HG03378 (cell line): ENCODE measurements around the gene H3-3A.
"Not testable (repeated sequence)": the region's sequence is repeated elsewhere in the genome, so short reads cannot be mapped to it uniquely, and the experiment has no call there.

Experiments
- ATAC-seq: cut with Tn5 transposase; IDR thresholded peaks from one replicate; pipeline ENCODE4 v1.9.1; 2021; ENCODE audit warnings: mild to moderate bottlenecking, moderate library complexity; ENCODE audit not compliant: unreplicated experiment

Gene H3-3A

DNA sequence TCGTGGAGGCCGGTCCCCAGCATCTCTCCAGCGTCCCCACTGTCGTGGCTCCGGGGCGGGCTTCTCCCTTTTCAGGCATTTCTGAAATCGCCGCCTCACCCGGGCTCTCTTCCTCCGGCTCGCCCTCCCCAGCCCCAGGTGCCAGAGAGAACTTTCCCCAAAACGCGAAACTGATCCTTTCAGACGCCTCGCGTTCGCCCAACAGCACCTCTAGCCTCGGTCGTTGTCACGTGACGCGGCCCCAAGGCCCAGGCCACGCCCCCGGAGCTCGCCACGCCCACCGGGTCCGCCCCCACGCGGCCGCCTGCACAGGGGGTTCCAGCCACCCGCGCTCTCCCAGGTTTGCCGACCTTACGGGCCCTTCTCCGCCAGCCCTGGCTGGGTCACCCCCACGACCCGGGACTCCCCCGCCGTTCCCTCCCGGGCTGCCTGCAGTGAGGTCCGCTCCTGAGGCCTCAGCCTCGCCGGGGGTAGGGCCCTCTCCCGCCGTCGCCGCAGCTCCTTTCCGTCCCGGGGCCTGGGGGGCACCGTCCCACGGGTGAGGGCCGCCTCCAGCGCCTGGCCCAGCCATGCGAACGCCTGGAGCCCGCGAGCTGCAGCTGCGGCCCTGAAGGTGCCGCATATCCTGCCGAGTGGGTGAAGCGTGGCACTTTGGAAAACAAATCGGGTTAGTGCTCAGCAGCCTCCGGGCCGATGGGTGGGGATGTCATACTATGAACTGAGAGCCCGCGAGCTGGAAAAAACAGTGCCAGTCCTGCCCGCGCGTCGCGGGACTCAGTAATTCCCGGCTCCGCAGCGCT is 21.0 kb downstream of the H3-3A start:
- peak; percentile 85 for ATAC-seq

DNA sequence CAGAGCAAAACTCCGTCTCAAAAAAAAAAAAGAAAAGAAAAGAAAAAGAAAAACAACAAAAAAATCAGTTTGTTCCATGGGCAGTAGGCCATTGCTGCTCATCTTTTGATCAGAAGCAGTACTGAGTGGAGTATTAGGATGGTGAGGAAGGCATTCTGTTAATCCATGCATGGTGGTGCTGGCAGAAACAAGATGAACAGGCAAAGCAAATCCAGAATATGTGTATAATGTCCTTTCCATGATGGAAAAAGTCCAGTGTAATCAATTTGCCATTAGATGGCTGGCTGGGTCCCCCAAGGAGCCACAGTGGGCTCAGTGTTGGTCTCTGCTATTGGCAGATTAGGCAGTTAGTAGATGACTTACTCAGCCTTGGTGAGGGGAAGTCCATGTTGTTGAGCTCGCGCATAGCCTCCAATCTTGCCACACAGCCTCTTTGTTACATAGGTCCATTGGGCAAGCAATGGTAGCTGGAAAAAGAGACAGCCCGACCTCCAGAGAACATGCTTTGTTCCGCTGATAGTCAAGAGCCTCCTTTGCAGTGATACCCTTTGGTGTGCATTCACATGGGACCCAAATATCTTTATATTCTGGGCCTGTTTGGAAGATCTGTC is 23.3 kb downstream of the H3-3A start:
- no peak for ATAC-seq

DNA sequence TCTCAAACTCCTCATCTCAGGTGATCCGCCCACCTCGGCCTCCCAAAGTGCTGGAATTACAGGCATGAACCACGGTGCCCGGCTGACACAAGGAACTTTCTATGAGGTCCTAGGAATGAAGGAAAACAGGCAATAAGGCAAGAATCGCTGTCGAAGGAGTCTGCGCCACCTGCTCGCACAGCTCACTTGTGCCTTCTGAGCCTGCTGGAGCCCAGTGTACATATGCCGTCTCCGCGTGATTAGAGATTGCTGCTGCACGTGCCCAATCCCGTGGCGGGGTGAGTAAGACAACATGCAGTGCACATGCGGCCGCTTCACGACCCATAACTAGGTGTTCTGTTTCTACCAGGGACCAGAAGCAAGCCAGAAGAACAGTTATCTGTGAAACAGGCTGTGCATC is 24.3 kb downstream of the H3-3A start:
- ATAC-seq: no peak

DNA sequence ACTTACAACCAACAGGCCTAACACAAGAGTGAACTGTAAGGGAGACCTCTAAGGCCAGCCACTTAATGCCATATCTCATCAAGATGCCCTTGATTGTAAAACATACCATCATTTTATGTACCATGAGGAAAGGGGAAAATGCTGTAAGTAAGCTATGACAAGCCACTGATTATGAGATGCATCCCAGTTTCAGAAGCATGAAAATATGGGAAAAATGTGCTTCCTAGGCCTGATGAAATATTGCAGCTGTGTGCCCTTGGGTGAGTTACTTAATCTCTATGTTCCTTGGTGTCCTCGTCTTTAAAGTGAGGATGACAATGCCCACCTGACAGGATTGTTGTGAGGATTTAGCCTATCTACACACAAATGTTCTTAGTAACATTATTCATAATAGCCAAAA is 28.9 kb downstream of the H3-3A start:
- ATAC-seq: no peak

DNA sequence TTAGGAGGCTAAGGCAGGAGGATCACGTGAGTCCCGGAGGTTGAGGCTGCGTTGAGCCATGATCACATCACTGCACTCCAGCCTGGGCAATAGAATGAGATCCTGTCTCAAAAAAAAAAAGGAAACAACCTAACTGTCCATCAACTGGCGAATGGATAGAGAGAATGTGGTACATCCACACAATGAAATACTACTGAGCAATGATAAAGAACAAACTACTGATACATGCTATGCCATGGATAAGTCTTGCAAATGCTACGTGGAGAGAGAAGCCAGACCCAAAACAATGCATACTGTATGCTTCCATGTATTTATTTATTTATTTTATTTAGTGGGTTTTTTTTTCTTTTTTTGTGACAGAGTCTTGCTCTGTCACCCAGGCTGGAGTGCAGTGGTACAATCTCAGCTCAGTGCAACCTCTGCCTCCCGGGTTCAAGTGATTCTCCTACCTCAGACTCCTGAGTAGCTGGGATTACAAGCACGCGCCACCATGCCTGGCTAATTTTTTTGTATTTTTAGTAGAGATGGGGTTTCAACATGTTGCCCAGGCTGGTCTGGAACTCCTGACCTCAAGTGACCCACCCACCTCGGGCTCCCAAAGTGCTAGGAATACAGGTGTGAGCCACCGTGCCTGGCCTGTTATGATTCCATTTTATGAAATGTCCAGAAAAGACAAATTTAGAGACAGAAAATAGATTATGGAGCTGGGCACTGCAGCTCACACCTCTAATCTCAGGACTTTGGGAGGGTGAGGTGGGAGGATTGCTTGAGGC is 29.7 kb downstream of the H3-3A start:
- not testable (repeated sequence) for ATAC-seq

DNA sequence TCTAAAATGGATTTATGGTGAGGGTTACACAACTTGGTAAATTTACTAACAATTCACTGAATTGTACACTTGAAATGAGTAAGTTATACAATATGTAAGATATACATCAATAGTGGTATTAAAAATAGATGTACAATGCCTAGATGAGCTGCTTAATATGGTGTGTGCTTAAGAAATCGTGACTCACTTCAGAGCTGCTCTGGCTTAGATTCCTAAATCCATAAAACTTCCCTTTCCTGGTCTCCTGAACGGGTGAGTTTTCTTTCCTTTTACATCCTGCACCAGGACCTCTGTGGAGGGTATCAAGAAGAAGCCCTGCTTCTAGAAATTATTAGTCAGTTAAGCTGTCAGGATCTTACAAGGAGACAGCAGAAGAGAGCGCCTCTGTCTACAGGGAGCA is 30.4 kb downstream of the H3-3A start:
- no peak for ATAC-seq

DNA sequence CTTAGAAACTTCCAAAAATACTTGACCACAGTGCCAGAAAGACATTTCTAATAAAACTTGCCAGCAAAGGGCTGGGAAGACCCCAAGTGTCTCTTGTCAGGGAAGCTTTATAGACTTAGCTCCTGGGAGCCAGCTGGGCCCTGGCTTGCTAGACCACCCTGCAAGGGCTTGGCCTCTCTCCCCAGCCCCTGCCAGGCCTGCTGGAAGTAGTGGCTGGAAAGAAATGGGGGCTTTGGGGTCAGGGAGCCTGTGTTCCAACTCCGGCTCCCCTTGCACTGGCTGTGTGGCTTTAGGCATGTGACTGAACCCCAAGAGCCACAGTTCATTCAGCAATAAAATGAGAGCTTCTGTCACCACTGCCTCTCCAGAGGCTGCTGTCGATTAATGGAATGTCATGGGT is 31.1 kb downstream of the H3-3A start:
- no peak for ATAC-seq

DNA sequence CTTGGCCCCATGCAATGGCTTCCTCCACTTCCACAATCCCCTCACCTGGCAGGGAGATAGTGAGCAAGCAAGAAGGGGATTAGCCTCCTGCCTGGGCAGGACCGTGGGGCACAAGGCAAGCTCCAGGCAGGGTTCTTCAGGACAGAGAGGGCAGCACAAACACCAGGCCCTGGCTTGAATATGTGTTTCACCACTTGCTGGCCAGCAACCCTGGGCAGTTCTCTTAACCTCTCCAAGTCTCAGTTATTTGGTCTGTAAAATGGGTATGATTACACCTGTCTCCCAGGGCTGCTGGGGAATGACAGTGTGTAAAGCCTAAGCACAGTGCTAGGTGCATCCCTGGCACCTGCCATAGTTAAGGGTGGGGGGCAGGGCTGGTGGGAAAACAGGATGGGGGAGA is 31.9 kb downstream of the H3-3A start:
- no peak for ATAC-seq

DNA sequence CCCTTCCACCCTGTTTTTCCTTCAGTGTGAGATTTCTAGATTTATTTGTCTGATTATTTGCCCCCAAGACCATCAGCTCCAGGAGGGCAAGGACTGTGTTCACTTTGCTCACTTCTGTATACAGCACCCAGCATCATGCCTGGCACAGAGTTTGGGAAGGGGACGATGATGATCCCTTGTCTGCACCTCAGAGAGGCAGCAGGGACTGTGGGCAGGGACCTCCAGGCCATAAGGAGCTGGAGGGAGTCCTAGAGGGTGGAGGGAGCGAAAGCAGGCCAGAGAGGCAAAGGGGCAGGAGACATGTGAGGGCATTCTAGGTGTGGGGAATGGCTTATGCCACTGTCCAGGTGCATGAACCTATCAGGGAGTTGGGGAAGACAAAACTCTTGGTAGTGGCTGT is 32.8 kb downstream of the H3-3A start:
- ATAC-seq: no peak

DNA sequence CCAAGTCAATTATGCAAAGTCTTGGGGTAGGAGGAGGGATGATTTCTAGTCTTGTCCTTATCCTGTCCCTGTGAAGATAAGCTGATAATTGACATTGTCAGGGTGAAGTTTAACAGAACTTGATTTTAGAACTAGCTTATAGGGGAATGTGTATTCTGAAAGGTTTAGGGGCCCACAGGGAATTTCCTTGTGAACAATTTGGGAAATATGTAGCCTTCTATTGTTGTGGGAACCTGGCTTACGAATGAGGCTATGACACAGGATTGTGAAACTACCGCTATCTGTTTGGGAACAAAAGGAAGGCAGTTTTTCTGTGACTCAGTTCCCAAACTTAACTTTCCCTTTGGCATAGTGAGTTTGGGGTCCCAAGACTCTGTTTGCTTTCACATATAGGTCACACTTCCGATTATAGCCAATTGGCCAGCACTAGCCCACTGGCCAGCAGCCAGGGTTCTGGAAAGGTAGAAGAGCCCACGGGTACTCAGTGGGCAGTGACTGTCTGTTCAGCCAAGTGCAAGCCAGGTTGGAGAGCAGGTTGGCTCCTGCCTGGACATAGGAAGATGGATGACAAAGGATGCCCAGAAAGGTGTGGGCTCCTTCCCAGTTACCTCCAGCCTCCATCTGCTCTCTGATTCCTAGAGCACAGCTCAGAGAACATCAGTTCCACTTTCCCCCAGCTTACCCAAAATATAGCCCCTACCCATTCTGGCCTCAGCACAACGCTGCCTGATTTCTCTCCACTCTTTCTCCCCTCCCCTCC is 35.5 kb downstream of the H3-3A start:
- ATAC-seq: no peak

DNA sequence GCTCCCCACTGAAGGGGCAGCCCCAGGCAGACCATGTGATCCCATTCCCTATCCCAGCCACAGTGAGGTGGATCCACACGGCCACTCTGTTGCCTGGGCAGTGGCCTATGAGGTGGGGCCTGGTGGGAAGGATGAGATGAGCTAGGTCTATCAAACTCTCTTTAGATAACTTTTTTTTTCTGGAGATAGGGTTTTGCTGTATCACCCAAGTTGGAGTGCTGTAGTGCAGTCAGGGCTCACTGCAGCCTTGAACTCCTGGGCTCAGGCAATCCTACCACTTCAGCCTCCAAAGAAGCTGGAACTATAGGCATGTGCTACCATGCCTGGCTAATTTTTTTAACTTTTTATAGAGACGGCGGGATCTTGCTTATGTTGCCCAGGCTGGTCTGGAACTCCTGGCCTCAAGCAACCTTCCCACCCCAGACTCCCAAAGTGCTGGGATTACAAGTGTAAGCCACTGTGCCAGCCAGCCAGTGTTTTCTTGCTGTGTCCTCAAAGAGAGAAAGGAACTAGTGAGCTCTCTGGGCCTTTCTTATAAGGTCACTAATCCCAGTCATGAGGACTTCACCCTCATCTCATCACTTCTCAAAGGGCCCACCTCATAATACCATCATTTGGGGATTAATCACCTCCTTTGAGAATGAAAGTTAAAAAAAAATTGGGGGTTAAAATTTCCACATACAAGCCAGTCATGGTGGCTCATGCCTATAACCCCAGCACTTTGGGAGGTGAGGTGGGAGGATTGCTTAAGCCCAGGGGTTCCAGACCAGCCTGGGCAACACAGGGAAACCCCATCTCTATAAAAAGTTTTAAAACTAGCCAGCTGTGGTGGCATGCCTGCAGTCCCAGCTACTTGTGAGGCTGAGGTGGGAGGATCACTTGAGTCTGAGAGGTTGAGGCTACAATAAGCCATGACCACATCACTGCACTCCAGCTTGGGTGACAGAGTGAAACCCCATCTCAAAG is 36.6 kb downstream of the H3-3A start:
- ATAC-seq: no peak

DNA sequence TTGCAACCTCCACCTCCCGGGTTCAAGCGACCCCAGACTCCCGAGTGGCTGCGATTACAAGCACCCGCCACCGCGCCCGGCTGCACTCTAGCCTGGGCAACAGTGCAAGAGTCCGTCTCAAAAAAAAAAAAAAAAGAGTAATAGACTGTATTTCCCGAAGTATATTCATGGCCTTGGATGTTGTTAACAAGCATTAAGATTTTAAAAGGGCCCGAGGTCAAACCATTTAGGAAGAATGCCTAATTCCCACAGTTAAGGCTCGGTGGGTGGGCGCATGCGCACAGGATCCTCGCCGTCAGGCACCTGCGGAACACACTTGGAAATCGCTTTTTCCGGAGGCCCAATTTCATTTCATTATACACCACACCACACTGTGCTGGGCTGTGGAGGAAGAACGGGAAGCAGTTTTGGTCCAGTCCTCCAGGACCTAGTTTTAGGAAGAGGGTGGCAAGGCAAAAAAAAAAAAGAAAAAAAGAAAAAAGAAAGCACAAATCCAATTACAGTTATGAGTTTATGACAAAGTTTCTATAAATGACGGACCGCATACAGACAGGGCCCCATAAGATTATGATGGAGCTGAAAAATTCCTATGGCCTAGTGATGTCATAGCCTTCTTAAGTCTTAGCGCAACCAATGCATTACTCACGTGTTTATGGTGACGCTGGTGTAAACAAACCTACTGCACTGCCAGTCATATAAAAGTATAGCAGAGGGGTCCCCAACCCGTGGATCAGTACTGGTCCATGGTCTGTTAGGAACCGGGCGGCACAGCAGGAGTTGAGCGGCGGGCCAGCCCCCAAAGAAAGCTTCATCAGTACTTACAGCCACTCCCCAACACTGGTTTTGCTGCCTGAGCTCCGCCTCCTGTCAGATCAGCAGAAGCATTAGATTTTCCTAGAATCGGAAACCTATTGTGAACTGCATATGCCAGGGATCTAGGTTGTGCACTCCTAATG is 38.2 kb downstream of the H3-3A start:
- ATAC-seq: no peak

DNA sequence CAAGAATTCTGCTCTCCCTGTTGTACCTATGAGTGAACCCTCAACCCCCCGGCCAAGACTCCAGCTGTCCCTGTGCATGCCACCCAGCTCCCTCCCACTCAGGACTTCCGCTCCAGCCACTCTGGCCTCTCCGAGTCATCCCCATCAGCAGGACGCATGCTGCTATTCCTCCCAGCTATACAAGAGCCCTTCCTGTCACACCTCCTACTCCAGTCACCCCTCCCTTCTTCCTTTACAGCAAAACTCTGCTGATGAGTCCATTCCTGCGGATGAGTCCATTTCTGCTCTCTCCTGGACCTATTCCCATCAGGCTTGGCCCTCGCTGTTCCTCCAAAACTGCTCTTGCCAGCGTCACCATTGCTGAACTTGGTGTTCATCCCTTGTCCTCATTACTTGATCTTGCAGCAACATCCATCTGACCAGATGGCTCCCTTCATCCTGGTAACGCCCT is 42.2 kb downstream of the H3-3A start:
- ATAC-seq: no peak

DNA sequence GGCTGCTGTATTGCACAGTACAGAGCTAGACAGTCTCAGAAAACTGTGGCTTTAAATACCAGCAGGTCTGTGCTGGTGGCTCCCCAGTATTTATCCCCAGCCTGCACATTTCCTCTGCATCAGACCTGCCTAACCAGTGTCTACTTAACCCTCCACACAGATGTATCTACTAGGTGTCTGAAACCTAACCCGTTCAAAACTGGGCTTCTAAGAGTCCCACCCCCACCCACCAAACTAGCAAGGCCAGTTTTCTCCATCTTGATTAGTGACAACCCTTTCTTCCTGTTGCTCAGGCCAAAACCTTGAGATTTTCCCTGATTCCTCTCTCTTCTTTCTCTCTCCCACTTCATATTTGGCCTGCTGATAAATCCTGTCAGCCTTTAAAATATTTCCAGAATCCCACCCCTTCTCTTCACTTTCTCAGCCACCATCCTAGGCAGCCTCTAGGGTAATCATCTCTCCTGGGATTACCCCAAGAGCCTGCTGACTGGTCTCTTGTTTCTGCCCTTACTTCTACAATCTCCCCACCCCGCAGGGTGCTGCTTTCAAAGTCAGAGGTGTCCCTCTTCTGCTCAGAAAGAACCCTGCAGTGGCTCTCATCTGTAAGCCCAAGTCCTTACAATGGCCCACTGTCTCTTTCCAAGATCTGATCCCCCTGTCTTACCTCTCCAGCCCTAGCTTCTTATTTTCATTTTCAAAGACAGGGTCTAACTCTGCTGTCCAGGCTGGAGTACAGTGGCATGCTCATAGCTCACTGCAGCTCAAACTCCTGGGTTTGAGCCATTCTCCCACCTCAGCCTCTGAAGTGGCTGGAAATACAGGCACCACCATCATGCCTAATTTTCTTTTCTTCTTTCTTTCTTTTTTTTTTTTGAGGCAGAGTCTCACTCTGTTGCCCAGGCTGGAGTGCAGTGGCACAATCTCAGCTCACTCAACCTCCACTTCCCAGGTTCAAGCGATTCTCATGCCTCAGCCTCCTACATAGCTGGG is 45.2 kb downstream of the H3-3A start:
- ATAC-seq: no peak

DNA sequence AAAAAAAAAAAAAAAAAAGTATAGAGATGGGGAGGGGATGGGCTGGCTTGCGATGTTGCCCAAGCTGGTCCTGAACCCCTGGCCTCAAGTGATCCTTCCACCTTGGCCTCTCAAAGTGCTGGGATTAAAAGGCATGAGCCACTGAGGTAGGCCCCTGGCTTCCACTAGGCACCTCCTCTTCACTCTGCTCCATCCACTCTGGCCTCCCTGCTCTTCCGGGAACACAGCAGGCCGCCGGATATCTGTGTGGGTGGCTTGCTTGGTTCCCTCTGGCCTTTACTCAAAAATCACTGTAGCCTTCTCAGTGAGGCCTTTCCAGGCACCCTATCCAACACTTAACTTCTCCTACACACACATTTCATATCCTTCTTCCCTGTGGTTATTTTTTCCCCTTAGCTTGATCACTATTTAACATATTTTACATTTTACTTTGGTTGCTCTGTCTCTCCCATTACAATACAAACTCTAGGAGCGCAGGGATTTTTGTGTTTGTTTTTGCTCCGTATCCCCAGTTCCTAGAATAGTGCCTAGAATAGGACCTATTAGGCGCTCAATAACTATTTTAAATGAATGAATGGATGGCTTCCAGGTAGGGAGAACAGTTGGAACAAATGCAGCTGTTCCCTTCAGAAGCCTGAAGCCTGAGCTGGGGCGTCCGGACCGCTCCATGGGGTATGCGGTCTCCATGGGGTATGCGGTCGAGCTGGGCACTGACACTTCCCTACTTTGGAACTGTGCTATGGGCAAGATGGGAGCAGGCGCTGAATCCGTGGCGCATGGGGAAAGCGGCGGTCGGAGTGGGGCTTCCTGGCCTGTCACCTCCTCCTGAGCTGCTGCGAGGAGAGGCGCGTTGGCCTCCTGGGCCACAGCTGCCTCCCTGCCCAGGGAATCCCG is 46.7 kb downstream of the H3-3A start:
- ATAC-seq: no peak

DNA sequence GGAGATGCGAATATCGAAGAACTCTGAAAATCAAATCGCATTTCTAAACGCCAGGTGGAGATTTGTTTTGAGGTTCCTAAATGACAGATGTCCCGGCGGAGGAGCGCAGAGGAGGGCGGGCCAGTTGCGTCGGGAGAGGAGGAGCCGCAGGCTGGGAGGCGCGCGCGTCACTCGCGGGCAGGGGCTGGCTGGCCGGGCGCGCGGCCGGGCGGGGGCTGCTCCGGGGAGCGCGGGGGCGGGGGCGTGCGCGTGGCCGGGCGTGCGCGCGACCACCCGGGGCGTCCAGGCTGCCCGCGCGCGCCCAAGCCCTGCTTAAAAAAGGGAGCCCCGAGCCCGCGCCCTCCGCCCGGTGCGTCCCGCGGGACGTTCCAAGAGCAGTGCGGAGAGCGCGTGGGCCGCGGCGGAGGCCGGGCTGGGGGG is 47.3 kb downstream of the H3-3A start:
- peak; percentile 56 for ATAC-seq
